Cortex of kidney (tissue), 1 donor: Measurements from ENCODE around the gene XIRP2.

ENCODE experiments used
- DNase-seq: peaks from one replicate; lab custom pipeline; 2025; lab: John Stamatoyannopoulos, UW

XIRP2 gene

DNA sequence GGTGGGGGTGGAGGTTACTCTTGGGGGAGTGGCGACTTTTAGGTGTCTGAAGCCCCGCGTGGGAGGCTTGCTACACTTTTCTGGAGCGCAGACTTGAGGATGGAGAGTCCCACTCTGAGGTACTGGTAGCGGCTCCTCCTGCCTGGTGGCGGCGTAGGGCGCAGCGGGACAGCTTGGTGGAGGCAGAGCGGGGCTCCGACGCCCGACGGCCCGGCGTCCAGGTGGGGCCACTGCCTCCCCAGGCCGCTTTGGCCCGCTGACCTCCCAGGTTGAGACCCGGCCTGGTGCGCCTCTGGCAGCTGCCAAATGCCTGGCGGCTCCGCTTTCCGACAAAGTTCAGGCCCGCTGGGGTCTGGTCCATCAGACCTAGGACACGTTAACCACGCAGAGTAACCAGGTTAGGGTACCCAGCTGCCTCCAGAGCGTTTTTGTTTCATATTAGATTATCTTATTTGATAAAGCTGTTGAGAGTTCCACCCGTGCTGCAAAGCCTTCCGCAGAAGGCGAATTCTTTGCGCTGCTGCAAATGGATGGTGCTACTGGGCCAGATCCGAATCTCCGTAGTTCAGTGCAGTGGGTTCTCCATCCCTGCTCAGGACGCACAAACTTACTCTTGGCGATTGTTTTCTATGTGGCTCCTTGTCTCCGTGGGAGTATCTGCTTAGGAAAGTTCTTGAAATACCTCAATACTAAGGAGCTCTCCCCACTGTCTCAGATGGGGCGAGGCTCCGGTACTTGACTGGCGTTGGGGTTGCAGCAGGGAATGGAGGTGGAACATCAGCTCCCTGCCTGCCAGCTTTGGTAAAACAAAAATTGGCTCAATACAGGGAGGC is 405.9 kb downstream of the XIRP2 start:
- no peak for DNase-seq

DNA sequence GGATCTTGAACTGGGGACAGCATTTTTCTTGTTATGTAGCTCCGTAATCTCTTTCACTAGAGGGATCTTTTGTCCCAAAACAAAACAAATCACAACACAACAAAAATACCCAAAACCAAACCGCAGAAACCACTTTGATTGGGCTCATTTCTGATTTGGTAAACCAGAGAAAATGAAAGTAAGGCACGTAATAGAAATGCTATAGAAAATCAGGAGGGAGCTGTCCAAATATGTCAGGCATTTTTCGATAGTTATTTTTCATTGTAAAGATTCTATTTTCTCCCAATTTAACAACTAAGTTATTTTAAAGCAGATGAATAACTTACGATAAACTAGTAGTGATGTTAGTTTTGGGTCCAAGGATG is 406.5 kb downstream of the XIRP2 start:
- DNase-seq, result no peak

DNA sequence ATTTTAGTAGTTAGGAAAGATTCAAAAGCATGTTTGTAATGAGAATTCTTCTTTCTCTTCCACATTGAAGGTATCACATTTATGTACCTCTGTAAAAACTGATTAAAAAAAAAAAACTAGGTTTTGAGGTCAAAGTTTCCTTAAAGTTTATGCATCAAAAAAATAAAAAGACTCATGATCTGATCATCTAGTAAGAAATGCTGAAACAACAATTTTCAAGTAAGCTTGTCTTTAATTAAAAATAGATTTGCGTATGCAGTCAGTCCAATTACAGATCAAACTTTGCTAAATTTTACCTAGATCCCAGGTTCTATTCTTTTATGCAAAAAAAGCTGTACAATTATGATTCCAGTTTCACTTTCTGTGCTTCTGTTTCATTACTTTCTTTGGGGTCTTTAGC is 409.0 kb downstream of the XIRP2 start:
- no peak for DNase-seq

DNA sequence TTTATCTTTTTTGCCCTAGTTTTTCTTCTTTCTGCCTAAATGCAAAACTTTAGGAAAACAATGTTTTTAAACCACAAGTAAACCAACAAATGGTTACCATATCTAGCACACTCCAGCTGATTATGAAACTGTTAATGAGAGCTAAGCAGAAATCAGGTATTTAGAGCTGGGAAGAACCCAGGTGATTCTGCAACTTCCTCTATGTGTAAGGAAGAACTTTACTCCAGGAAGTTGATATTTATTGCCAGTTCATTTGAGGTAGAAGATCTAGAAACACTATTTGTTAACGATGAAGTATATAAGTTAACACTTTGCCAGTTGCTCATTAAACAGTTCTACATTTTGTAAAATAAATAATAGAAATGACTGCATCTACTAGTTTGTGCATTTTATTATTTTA is 409.7 kb downstream of the XIRP2 start:
- DNase-seq, result no peak
